ENCODE results near the gene NHSL2.

The NHSL2 gene

GRCh38 chrX:72069350-72070160 lies 158.9 kb downstream of the NHSL2 start:
- Histone ChIP-seq H3K9ac (ENCODE audit: low read length in 5 of 5) (no peak overlapping the region), H3K27ac (ENCODE audit: low read depth, low read length) (no peak overlapping the region), H3K27me3 (ENCODE audit: control insufficient read depth in 5 of 5, insufficient read depth in 4 of 5, low read length in 5 of 5) (peaks cover 0 to 42% (median 26%) of the 10 kb centered on the region in 5 donors), H3K4me3 (ENCODE audit: low read depth in 1 of 5, low read length in 5 of 5) (peak overlapping the region in 1 of 5 donors; percentile 35), H3K9me3 (ENCODE audit: control insufficient read depth in 5 of 5, low read length in 5 of 5) (no peaks in the 10 kb centered on the region), H3K36me3 (ENCODE audit: control insufficient read depth in 5 of 5, insufficient read depth in 5 of 5, low read length in 5 of 5) (no peaks in the 10 kb centered on the region), H3K4me1 (ENCODE audit: control insufficient read depth in 5 of 5, insufficient read depth in 5 of 5, low read length in 5 of 5) (peaks cover 2 to 18% (median 13%) of the 10 kb centered on the region in 5 donors)

- Histone ChIP-seq H3K27ac (ENCODE audit: low read depth, low read length) (no peak overlapping the region), H3K4me3 (ENCODE audit: low read depth in 1 of 5, low read length in 5 of 5) (no peak overlapping the region), H3K4me1 (ENCODE audit: control insufficient read depth in 5 of 5, insufficient read depth in 5 of 5, low read length in 5 of 5) (peaks cover 2 to 18% (median 13%) of the 10 kb centered on the region in 5 donors), H3K9me3 (ENCODE audit: control insufficient read depth in 5 of 5, low read length in 5 of 5) (no peaks in the 10 kb centered on the region), H3K36me3 (ENCODE audit: control insufficient read depth in 5 of 5, insufficient read depth in 5 of 5, low read length in 5 of 5) (no peaks in the 10 kb centered on the region), H3K27me3 (ENCODE audit: control insufficient read depth in 5 of 5, insufficient read depth in 4 of 5, low read length in 5 of 5) (peaks cover 0 to 38% (median 22%) of the 10 kb centered on the region in 5 donors), H3K9ac (ENCODE audit: low read length in 5 of 5) (no peak overlapping the region)
Measured at GRCh38 chrX:72071213-72071612, 160.6 kb downstream of the NHSL2 start.

DNA sequence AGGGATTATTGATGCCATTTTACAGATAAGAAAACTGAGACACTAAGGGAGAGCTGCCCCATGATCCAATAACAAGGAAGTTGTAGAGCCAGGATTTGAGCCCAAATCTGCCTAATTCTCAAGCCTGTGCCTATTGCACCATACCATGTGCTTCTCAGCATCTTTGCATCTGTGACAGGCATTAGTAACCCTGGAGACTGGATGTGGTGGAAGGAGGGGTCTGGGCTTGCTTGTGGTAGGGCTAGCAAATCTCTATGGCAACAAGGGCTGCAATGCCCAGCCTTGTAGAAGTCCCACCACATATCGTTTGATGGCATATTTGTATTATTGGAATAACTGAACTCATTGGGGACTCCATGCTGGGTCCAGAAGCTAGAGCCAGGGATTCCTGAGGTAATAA lies 163.0 kb downstream of the NHSL2 start:
- Histone ChIP-seq H3K9me3 (ENCODE audit: control insufficient read depth in 5 of 5, low read length in 5 of 5) (no peaks in the 10 kb centered on the region), H3K27ac (ENCODE audit: low read depth, low read length) (no peak overlapping the region), H3K36me3 (ENCODE audit: control insufficient read depth in 5 of 5, insufficient read depth in 5 of 5, low read length in 5 of 5) (no peaks in the 10 kb centered on the region), H3K4me3 (ENCODE audit: low read depth in 1 of 5, low read length in 5 of 5) (no peak overlapping the region), H3K27me3 (ENCODE audit: control insufficient read depth in 5 of 5, insufficient read depth in 4 of 5, low read length in 5 of 5) (peaks cover 0 to 38% (median 25%) of the 10 kb centered on the region in 5 donors), H3K4me1 (ENCODE audit: control insufficient read depth in 5 of 5, insufficient read depth in 5 of 5, low read length in 5 of 5) (peaks cover 0 to 20% (median 11%) of the 10 kb centered on the region in 5 donors), H3K9ac (ENCODE audit: low read length in 5 of 5) (no peak overlapping the region)

GRCh38 chrX:72078411-72078810 lies 167.8 kb downstream of the NHSL2 start:
- Histone ChIP-seq H3K9ac (ENCODE audit: low read length in 5 of 5) (no peak overlapping the region), H3K36me3 (ENCODE audit: control insufficient read depth in 5 of 5, insufficient read depth in 5 of 5, low read length in 5 of 5) (no peaks in the 10 kb centered on the region), H3K27me3 (ENCODE audit: control insufficient read depth in 5 of 5, insufficient read depth in 4 of 5, low read length in 5 of 5) (peaks cover 0 to 22% (median 9%) of the 10 kb centered on the region in 5 donors), H3K4me3 (ENCODE audit: low read depth in 1 of 5, low read length in 5 of 5) (no peak overlapping the region), H3K4me1 (ENCODE audit: control insufficient read depth in 5 of 5, insufficient read depth in 5 of 5, low read length in 5 of 5) (peaks cover 0 to 34% (median 3%) of the 10 kb centered on the region in 5 donors), H3K9me3 (ENCODE audit: control insufficient read depth in 5 of 5, low read length in 5 of 5) (no peaks in the 10 kb centered on the region), H3K27ac (ENCODE audit: low read depth, low read length) (peak overlapping the region; percentile 69)

- H3K9me3 ChIP-seq (ENCODE audit: control insufficient read depth in 5 of 5, low read length in 5 of 5), result no peaks in the 10 kb centered on the region
- H3K4me1 ChIP-seq (ENCODE audit: control insufficient read depth in 5 of 5, insufficient read depth in 5 of 5, low read length in 5 of 5), result peaks cover 0 to 34% (median 3%) of the 10 kb centered on the region in 5 donors
- H3K27me3 ChIP-seq (ENCODE audit: control insufficient read depth in 5 of 5, insufficient read depth in 4 of 5, low read length in 5 of 5), result peaks cover 0 to 21% (median 14%) of the 10 kb centered on the region in 5 donors
- no peaks in the 10 kb centered on the region for H3K36me3 ChIP-seq (ENCODE audit: control insufficient read depth in 5 of 5, insufficient read depth in 5 of 5, low read length in 5 of 5)
- peak overlapping the region in 3 of 5 donors; percentile 51 to 64 (median 63) for H3K4me3 ChIP-seq (ENCODE audit: low read depth in 1 of 5, low read length in 5 of 5)
- peak overlapping the region; percentile 69 for H3K27ac ChIP-seq (ENCODE audit: low read depth, low read length)
- H3K9ac ChIP-seq (ENCODE audit: low read length in 5 of 5), result peak overlapping the region in 1 of 5 donors; percentile 49
Measured at GRCh38 chrX:72079607-72080006, 169.0 kb downstream of the NHSL2 start.

DNA sequence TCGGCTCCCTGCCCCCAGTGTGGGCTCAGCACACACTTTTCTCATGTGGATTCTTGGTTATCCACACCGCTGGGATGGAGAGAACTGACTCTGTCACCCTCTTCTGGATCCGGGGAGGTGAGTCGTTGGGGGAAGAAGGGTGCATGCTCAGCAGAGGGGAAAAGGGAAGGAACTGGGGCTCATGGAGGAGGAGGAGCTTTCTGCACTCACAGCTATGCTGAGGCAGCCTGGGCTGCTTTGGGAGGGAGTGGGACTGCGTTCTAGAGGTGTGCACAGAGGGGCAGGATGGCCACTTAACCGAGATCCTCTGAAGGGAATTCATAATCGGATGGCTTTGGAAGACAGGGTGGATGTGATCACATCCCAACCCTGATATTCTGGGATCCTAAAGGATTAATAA lies 169.5 kb downstream of the NHSL2 start:
- Histone ChIP-seq H3K27ac (ENCODE audit: low read depth, low read length) (peak overlapping the region; percentile 60), H3K4me3 (ENCODE audit: low read depth in 1 of 5, low read length in 5 of 5) (peak overlapping the region in 4 of 5 donors; percentile 35 to 64 (median 57)), H3K36me3 (ENCODE audit: control insufficient read depth in 5 of 5, insufficient read depth in 5 of 5, low read length in 5 of 5) (no peaks in the 10 kb centered on the region), H3K27me3 (ENCODE audit: control insufficient read depth in 5 of 5, insufficient read depth in 4 of 5, low read length in 5 of 5) (peaks cover 3 to 24% (median 14%) of the 10 kb centered on the region in 5 donors), H3K9me3 (ENCODE audit: control insufficient read depth in 5 of 5, low read length in 5 of 5) (no peaks in the 10 kb centered on the region), H3K4me1 (ENCODE audit: control insufficient read depth in 5 of 5, insufficient read depth in 5 of 5, low read length in 5 of 5) (peaks cover 0 to 34% (median 3%) of the 10 kb centered on the region in 5 donors), H3K9ac (ENCODE audit: low read length in 5 of 5) (peak overlapping the region in 2 of 5 donors; percentile 35 to 49)

DNA sequence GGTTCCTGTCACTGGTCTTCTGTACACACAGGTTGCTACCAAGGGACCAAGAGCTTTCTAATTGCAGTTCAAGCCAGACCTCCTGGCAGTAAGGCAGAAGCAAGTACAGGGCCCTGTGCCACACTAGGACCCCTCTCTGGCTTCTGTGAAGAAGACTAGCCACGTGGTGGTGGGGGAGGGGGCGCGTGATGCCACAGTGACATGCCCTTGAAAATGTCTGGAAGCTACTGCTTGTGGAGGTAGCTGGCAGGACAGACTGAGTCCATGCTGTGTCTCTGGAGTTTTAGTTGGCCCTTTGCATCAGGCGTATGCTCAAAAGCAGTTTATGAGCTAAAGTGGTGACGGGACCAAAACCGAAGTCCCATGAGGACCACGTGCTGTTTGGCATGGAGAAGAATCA lies 170.2 kb downstream of the NHSL2 start:
- Histone ChIP-seq H3K9me3 (ENCODE audit: control insufficient read depth in 5 of 5, low read length in 5 of 5) (no peaks in the 10 kb centered on the region), H3K27me3 (ENCODE audit: control insufficient read depth in 5 of 5, insufficient read depth in 4 of 5, low read length in 5 of 5) (peaks cover 3 to 24% (median 14%) of the 10 kb centered on the region in 5 donors), H3K4me3 (ENCODE audit: low read depth in 1 of 5, low read length in 5 of 5) (peak overlapping the region in 4 of 5 donors; percentile 35 to 64 (median 57)), H3K27ac (ENCODE audit: low read depth, low read length) (no peak overlapping the region), H3K36me3 (ENCODE audit: control insufficient read depth in 5 of 5, insufficient read depth in 5 of 5, low read length in 5 of 5) (no peaks in the 10 kb centered on the region), H3K4me1 (ENCODE audit: control insufficient read depth in 5 of 5, insufficient read depth in 5 of 5, low read length in 5 of 5) (peaks cover 0 to 34% (median 3%) of the 10 kb centered on the region in 5 donors), H3K9ac (ENCODE audit: low read length in 5 of 5) (no peak overlapping the region)

- H3K9me3 ChIP-seq (ENCODE audit: control insufficient read depth in 5 of 5, low read length in 5 of 5), result no peaks in the 10 kb centered on the region
- peaks cover 3 to 24% (median 14%) of the 10 kb centered on the region in 5 donors for H3K27me3 ChIP-seq (ENCODE audit: control insufficient read depth in 5 of 5, insufficient read depth in 4 of 5, low read length in 5 of 5)
- peak overlapping the region in 1 of 5 donors; percentile 17 for H3K9ac ChIP-seq (ENCODE audit: low read length in 5 of 5)
- H3K4me1 ChIP-seq (ENCODE audit: control insufficient read depth in 5 of 5, insufficient read depth in 5 of 5, low read length in 5 of 5), result peaks cover 0 to 34% (median 3%) of the 10 kb centered on the region in 5 donors
- peak overlapping the region in 2 of 5 donors; percentile 63 to 64 for H3K4me3 ChIP-seq (ENCODE audit: low read depth in 1 of 5, low read length in 5 of 5)
- H3K36me3 ChIP-seq (ENCODE audit: control insufficient read depth in 5 of 5, insufficient read depth in 5 of 5, low read length in 5 of 5), result no peaks in the 10 kb centered on the region
- no peak overlapping the region for H3K27ac ChIP-seq (ENCODE audit: low read depth, low read length)
Measured at GRCh38 chrX:72081605-72082320, 171.1 kb downstream of the NHSL2 start.

DNA sequence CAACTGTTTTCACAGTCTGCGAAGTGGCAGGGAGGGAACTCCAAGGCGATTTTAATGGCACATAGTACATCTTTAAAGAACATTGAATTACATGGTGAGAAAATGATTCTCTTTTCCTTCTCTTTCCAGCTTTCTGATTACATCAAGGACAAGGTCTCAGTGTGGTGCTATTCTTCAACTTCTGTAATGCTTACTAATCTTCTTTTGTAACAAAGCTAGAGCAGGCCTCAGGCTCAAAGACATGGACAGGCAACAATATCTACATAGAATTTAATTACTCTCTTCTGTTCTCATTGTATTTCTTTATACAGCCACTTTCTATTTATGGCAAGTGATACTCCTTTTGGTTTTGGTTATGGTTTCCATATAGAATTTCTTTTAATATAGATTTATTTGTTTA lies 172.6 kb downstream of the NHSL2 start:
- no peaks in the 10 kb centered on the region for H3K9me3 ChIP-seq (ENCODE audit: control insufficient read depth in 5 of 5, low read length in 5 of 5)
- H3K27me3 ChIP-seq (ENCODE audit: control insufficient read depth in 5 of 5, insufficient read depth in 4 of 5, low read length in 5 of 5), result peaks cover 3 to 19% (median 10%) of the 10 kb centered on the region in 5 donors
- H3K9ac ChIP-seq (ENCODE audit: low read length in 5 of 5), result no peak overlapping the region
- H3K36me3 ChIP-seq (ENCODE audit: control insufficient read depth in 5 of 5, insufficient read depth in 5 of 5, low read length in 5 of 5), result no peaks in the 10 kb centered on the region
- no peak overlapping the region for H3K27ac ChIP-seq (ENCODE audit: low read depth, low read length)
- H3K4me1 ChIP-seq (ENCODE audit: control insufficient read depth in 5 of 5, insufficient read depth in 5 of 5, low read length in 5 of 5), result peaks cover 0 to 30% (median 3%) of the 10 kb centered on the region in 5 donors
- no peak overlapping the region for H3K4me3 ChIP-seq (ENCODE audit: low read depth in 1 of 5, low read length in 5 of 5)

DNA sequence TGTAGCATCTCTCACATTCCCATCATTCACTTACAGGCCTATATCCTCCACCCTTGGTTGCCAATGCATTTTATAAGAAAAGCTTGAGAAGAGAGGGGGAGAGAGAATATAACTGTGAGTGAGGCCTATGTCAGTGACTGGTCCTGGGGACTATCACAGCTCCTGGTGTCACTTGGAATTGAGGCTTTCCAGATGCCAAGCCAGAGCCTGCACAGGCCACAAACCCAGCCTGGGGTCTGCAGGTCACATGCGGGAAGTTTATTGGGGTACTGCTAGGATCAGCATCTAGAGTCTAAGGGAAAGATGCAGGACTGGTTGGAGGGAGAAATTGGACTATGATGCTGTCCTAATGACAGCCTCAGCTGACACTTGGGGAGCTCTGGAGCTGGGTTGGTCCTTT lies 173.5 kb downstream of the NHSL2 start:
- Histone ChIP-seq H3K36me3 (ENCODE audit: control insufficient read depth in 5 of 5, insufficient read depth in 5 of 5, low read length in 5 of 5) (no peaks in the 10 kb centered on the region), H3K9me3 (ENCODE audit: control insufficient read depth in 5 of 5, low read length in 5 of 5) (no peaks in the 10 kb centered on the region), H3K4me1 (ENCODE audit: control insufficient read depth in 5 of 5, insufficient read depth in 5 of 5, low read length in 5 of 5) (peaks cover 0 to 26% (median 3%) of the 10 kb centered on the region in 5 donors), H3K9ac (ENCODE audit: low read length in 5 of 5) (no peak overlapping the region), H3K27ac (ENCODE audit: low read depth, low read length) (no peak overlapping the region), H3K4me3 (ENCODE audit: low read depth in 1 of 5, low read length in 5 of 5) (no peak overlapping the region), H3K27me3 (ENCODE audit: control insufficient read depth in 5 of 5, insufficient read depth in 4 of 5, low read length in 5 of 5) (peaks cover 3 to 13% (median 10%) of the 10 kb centered on the region in 5 donors)
